GM19328 (cell line): ENCODE measurements around the gene PALMD.

Source experiments
- ATAC-seq: cut with Tn5 transposase; IDR thresholded peaks from one replicate; pipeline ENCODE4 v1.9.1; 2021; ENCODE audit warnings: mild to moderate bottlenecking, moderate library complexity; ENCODE audit not compliant: unreplicated experiment

Gene PALMD

GRCh38 chr1:99645699-99646531, at the start of gene PALMD:
Gene PALMD, plus strand, starts transcription at chr1:99646113. Its CDS starts 205 bp downstream, at chr1:99646318.
- ATAC-seq = no peak

- no peak for ATAC-seq
Observed at GRCh38 chr1:99598738-99599411, 47.0 kb upstream of the PALMD start.

- ATAC-seq = no peak
Observed at GRCh38 chr1:99599678-99600175, 46.2 kb upstream of the PALMD start.

- no peak for ATAC-seq
Observed at GRCh38 chr1:99600782-99601181, 45.1 kb upstream of the PALMD start.

GRCh38 chr1:99601208-99601607, 44.7 kb upstream of the PALMD start:
- no peak for ATAC-seq

GRCh38 chr1:99601709-99602403, 44.1 kb upstream of the PALMD start:
- ATAC-seq = no peak

- ATAC-seq = no peak
Observed at GRCh38 chr1:99602404-99602969, 43.4 kb upstream of the PALMD start.

- ATAC-seq = no peak
Observed at GRCh38 chr1:99603699-99604560, 42.0 kb upstream of the PALMD start.

GRCh38 chr1:99606306-99606705, 39.6 kb upstream of the PALMD start:
- ATAC-seq = no peak

- no peak for ATAC-seq
Observed at GRCh38 chr1:99607590-99607989, 38.3 kb upstream of the PALMD start.

- no peak for ATAC-seq
Observed at GRCh38 chr1:99608058-99608457, 37.9 kb upstream of the PALMD start.

GRCh38 chr1:99613716-99614115, 32.2 kb upstream of the PALMD start:
- ATAC-seq = no peak

GRCh38 chr1:99614728-99615127, 31.2 kb upstream of the PALMD start:
- no peak for ATAC-seq

- no peak for ATAC-seq
Observed at GRCh38 chr1:99619583-99619982, 26.3 kb upstream of the PALMD start.

- no peak for ATAC-seq
Observed at GRCh38 chr1:99621340-99621901, 24.5 kb upstream of the PALMD start.

GRCh38 chr1:99622702-99623347, 23.1 kb upstream of the PALMD start:
- no peak for ATAC-seq

GRCh38 chr1:99623554-99623953, 22.4 kb upstream of the PALMD start:
- no peak for ATAC-seq

GRCh38 chr1:99627615-99628014, 18.3 kb upstream of the PALMD start:
- no peak for ATAC-seq

GRCh38 chr1:99629164-99629563, 16.7 kb upstream of the PALMD start:
- no peak for ATAC-seq
